ENCODE measurements around the gene PNMA6A. TPM values are rescaled to one million over a fixed set of nuclear protein-coding genes. Genes with fewer than 3 reads are reported as not detected.

The PNMA6A gene
- total and polyA plus RNA-seq, 3 donors from 2014 or later = 3.7 to 4.2 (median 4.0) TPM

DNA sequence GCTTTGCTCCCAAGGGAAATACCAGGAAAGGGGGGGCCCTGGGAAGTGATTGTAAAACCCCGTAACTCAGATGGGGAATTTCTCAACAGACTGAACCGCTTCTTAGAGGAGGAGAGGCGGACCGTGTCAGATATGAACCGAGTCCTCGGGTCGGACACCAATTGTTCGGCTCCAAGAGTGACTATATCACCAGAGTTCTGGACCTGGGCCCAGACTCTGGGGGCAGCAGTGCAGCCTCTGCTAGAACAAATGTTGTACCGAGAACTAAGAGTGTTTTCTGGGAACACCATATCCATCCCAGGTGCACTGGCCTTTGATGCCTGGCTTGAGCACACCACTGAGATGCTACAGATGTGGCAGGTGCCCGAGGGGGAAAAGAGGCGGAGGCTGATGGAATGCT is 15.0 kb upstream of the PNMA6A start:
- no peak overlapping the region for H3K4me3 ChIP-seq
- no peaks in the 10 kb centered on the region for H3K9me3 ChIP-seq
- no peaks in the 10 kb centered on the region for H3K4me1 ChIP-seq
- H3K27ac ChIP-seq = no peak overlapping the region
- intact Hi-C loops (cut with DNase I; ENCODE audit: low total_unique reads) = no loop called here
- H3K27me3 ChIP-seq = no peaks in the 10 kb centered on the region
- no peak for TF ChIP-seq POLR2A (IDR thresholded peaks at IDR 0.05)
- DNase-seq = no peak
- 7% methylated on average over 11 of the region's 11 CpGs; no CpG with 5 or more reads in 1 of the 2 donors for WGBS, 2 donors
- no peaks in the 10 kb centered on the region for H3K36me3 ChIP-seq (ENCODE audit: low read depth, missing control alignments)

DNA sequence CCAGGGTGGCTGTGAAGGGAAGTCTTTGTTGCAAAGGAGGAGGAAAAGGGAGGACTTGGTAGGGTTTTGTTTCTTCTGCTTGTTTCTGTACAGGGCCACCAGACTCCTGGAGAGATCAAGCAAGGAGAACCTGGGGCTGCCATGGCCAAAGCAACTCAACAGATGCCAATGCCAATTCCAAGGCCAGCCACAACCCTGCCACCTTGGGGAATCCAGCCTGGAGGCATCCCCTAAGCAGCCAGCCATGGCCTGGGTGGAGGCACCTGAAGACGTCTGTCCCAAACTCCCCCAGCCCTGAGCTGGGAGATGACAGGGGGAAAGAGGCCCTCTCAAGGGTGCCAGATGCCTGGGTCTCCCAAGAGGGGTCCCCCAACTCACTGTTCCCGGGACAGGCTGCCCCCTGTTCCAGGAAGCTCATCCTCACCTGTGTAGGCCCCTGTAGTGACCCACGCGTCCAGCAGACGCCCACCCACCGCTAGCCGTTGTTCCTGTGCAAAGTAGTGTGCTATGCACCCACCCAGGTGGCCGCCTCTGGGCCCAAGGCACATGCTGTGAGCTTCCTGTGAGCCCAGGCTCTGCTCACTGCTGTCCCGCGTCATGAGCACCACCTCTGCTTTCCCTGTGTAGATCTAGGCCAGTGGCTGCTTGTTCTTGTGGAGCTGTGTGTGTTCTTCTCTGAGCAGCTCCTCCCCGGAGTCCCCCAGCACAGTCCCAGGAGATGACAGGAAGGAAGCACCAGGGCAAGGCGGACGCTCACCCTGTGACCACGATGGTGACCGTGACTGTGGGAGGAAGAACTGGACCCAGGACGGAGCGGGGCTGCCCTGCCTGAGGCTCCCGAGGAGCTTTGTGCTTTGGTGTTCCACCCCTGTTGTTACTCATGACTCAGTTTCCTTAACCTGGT is 12.8 kb upstream of the PNMA6A start:
- TF ChIP-seq POLR2A (IDR thresholded peaks at IDR 0.05) = no peak
- TF ChIP-seq, protein P1, sequence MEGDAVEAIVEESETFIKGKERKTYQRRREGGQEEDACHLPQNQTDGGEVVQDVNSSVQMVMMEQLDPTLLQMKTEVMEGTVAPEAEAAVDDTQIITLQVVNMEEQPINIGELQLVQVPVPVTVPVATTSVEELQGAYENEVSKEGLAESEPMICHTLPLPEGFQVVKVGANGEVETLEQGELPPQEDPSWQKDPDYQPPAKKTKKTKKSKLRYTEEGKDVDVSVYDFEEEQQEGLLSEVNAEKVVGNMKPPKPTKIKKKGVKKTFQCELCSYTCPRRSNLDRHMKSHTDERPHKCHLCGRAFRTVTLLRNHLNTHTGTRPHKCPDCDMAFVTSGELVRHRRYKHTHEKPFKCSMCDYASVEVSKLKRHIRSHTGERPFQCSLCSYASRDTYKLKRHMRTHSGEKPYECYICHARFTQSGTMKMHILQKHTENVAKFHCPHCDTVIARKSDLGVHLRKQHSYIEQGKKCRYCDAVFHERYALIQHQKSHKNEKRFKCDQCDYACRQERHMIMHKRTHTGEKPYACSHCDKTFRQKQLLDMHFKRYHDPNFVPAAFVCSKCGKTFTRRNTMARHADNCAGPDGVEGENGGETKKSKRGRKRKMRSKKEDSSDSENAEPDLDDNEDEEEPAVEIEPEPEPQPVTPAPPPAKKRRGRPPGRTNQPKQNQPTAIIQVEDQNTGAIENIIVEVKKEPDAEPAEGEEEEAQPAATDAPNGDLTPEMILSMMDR (IDR thresholded peaks at IDR 0.05) = no peak
- H3K4me3 ChIP-seq = no peak overlapping the region
- no peak overlapping the region for H3K27ac ChIP-seq
- H3K36me3 ChIP-seq (ENCODE audit: low read depth, missing control alignments) = no peaks in the 10 kb centered on the region
- intact Hi-C loops (cut with DNase I; ENCODE audit: low total_unique reads) = no loop called here
- no peaks in the 10 kb centered on the region for H3K4me1 ChIP-seq
- H3K27me3 ChIP-seq = no peaks in the 10 kb centered on the region
- no peaks in the 10 kb centered on the region for H3K9me3 ChIP-seq
- 83 to 88% methylated on average over 4 to 6 of the region's 18 CpGs for WGBS, 2 donors
- DNase-seq = no peak

DNA sequence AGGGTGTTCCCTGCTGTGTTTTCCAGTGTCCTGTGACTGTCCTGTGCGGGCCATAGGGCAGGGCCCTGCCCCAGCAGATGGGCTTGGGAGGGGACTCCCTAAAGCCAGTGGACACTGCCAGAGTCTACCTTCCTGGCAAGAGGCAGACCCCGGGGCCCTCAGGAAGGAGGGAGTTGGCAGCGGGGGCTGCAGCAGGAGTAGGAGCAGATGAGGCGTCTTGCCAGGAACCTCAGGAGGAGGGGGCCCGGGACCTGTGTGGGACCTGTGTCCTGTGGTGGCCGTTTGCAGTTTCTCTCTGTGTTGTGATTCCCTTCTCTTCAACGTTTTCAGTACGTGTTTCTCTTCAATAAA is 12.2 kb upstream of the PNMA6A start:
- intact Hi-C loops (cut with DNase I; ENCODE audit: low total_unique reads) = no loop called here
- Histone ChIP-seq H3K4me1 (no peaks in the 10 kb centered on the region), H3K4me3 (no peak overlapping the region), H3K27me3 (no peaks in the 10 kb centered on the region), H3K9me3 (no peaks in the 10 kb centered on the region), H3K36me3 (ENCODE audit: low read depth, missing control alignments) (no peaks in the 10 kb centered on the region), H3K27ac (no peak overlapping the region)
- TF ChIP-seq, protein P1 (IDR thresholded peaks at IDR 0.05) = no peak
- TF ChIP-seq POLR2A (IDR thresholded peaks at IDR 0.05) = no peak
- DNase-seq = no peak
- WGBS, 2 donors = 95% methylated on average over 6 of the region's 8 CpGs; no CpG with 5 or more reads in 1 of the 2 donors

DNA sequence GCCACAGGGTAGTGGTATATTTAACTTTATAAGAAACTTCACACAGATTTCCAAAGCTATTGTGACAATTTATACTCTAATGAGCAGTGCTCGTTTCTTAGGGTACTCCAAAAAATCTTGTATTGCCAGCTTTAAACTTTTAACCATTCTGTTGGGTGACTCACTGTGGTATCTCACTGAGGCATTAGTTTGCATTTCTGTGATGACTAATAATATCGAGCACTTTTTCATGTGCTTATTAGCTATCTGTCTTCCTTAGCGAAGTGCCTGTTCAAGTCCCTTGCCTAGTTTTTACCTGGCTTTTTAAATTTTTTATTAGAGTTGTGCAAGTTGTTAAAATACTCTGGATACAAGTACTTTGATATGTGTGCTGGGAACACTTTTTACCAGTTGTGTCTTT is 10.5 kb upstream of the PNMA6A start:
- Histone ChIP-seq H3K9me3 (no peaks in the 10 kb centered on the region), H3K27ac (no peak overlapping the region), H3K36me3 (ENCODE audit: low read depth, missing control alignments) (no peaks in the 10 kb centered on the region), H3K27me3 (no peaks in the 10 kb centered on the region), H3K4me1 (no peaks in the 10 kb centered on the region), H3K4me3 (no peak overlapping the region)
- no peak for DNase-seq
- TF ChIP-seq, protein P1 (IDR thresholded peaks at IDR 0.05) = no peak
- TF ChIP-seq POLR2A (IDR thresholded peaks at IDR 0.05) = no peak
- 51 to 56% methylated on average over 3 of the region's 3 CpGs for WGBS, 2 donors
- intact Hi-C loops (cut with DNase I; ENCODE audit: low total_unique reads) = no loop called here

DNA sequence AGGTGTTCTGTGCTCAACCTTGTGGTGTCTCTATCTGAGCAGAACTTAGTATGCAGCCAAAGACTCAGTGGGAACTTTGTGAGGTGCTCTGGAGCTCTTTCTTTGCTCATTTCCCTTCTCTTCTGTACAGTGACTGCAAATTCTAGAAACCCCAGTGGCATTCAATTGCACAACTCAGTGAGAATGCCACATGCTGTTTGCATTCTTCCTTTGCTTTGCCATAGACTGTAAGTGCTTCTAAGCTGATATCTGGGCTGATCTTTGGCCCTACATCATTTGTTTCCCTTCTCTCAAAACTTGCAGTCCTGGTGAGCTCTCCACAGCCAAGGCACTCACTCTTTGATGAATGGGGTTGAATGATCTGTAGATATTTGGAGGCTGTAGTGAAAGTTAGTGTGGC is 8.9 kb upstream of the PNMA6A start:
- Histone ChIP-seq H3K27ac (no peak overlapping the region), H3K36me3 (ENCODE audit: low read depth, missing control alignments) (no peaks in the 10 kb centered on the region), H3K4me3 (no peak overlapping the region), H3K4me1 (no peaks in the 10 kb centered on the region), H3K9me3 (no peaks in the 10 kb centered on the region), H3K27me3 (no peaks in the 10 kb centered on the region)
- TF ChIP-seq, protein P1 (IDR thresholded peaks at IDR 0.05) = no peak
- TF ChIP-seq POLR2A (IDR thresholded peaks at IDR 0.05) = no peak
- DNase-seq = no peak
- intact Hi-C loops (cut with DNase I; ENCODE audit: low total_unique reads) = no loop called here

Data from testis (tissue), 3 donors.